PC-9 (cell line): ENCODE data around the gene PDXDC1. TPM values are rescaled to one million over a fixed set of nuclear protein-coding genes. Genes with fewer than 3 reads are reported as not detected.

ENCODE experiments used
- BruUV-seq: library from RNA; stranded (reverse); fragments of 400-500 nt; replicated peaks from 2 replicates; lab custom pipeline; 2021; lab: Mats Ljungman, UMichigan
- CTCF ChIA-PET: fragments of 300-600 bp; sonication (Branson Sonifier 250); formaldehyde crosslinking; loops from one replicate; lab custom pipeline; 2022; ENCODE audit warnings: antibody characterized with exemption; lab: Charles Lee
- POLR2A ChIA-PET: fragments of 300-600 bp; sonication (Branson Sonifier 250); formaldehyde crosslinking; loops from one replicate; lab custom pipeline; 2022; ENCODE audit warnings: antibody characterized with exemption; ENCODE audit not compliant: unreplicated experiment; lab: Charles Lee
- DNase-seq, 2 experiments: peaks; one replicate each; pipeline versions ENCODE4 v3.0.0 to v3.0.0-alpha.2; 2015 to 2022; ENCODE audit warnings: mixed read lengths in 1 of 2
- H2AFZ ChIP-seq: fragments of 200-600 bp; sonication (generic); 2 replicates; pipeline ENCODE4 v1.8.1; 2017; ENCODE audit warnings: antibody characterized with exemption
- H3F3A ChIP-seq: fragments of 200-600 bp; sonication (generic); 2 replicates; pipeline ENCODE4 v1.8.1; 2017; ENCODE audit warnings: antibody characterized with exemption, mild to moderate bottlenecking, low read depth; ENCODE audit not compliant: insufficient read depth
- H3K27ac ChIP-seq: fragments of 200-600 bp; sonication (generic); 2 replicates; pipeline ENCODE4 v1.6.1; 2016; ENCODE audit warnings: mixed run types
- H3K27me3 ChIP-seq: fragments of 200-600 bp; sonication (generic); 2 replicates; pipeline ENCODE4 v1.6.1; 2016; ENCODE audit warnings: low read depth, mixed run types; ENCODE audit not compliant: insufficient read depth
- H3K36me3 ChIP-seq: fragments of 200-600 bp; sonication (generic); 2 replicates; pipeline ENCODE4 v1.6.1; 2016; ENCODE audit warnings: low read depth, mixed run types
- H3K4me1 ChIP-seq: fragments of 200-600 bp; sonication (generic); replicated peaks from 2 replicates; pipeline ENCODE4 v1.6.1; 2016; ENCODE audit warnings: mixed run types; ENCODE audit not compliant: insufficient read depth
- H3K4me2 ChIP-seq: fragments of 200-600 bp; sonication (generic); 2 replicates; pipeline ENCODE4 v1.6.1; 2017; ENCODE audit warnings: mixed run types
- H3K4me3 ChIP-seq: fragments of 200-600 bp; sonication (generic); 2 replicates; pipeline ENCODE4 v1.6.1; 2016; ENCODE audit warnings: mixed run types
- H3K79me2 ChIP-seq: fragments of 200-600 bp; sonication (generic); 2 replicates; pipeline ENCODE4 v1.6.1; 2017; ENCODE audit warnings: low read depth, mixed run types
- H3K9me2 ChIP-seq: fragments of 200-600 bp; sonication (generic); 2 replicates; pipeline ENCODE4 v1.8.1; 2017; ENCODE audit warnings: mild to moderate bottlenecking; ENCODE audit not compliant: insufficient read depth
- H3K9me3 ChIP-seq: fragments of 200-600 bp; sonication (generic); 2 replicates; pipeline ENCODE4 v1.8.1; 2016; ENCODE audit warnings: low read depth; ENCODE audit not compliant: insufficient read depth
- H4K20me1 ChIP-seq: fragments of 200-600 bp; sonication (generic); 2 replicates; pipeline ENCODE4 v1.8.1; 2017; ENCODE audit not compliant: insufficient read depth
- EZH2 ChIP-seq: fragments of 200-600 bp; sonication (generic); IDR thresholded peaks from 2 replicates; pipeline ENCODE4 v1.8.0; 2017; ENCODE audit warnings: antibody characterized with exemption, low read depth
- intact Hi-C: fragments of 100-400 bp; cut with micrococcal nuclease; formaldehyde crosslinking; loops from one replicate; pipeline ENCODE4 v1.10.0; 2022; ENCODE audit not compliant: unreplicated experiment
- total RNA-seq: library from RNA; stranded (reverse); gene quantifications from 2 replicates; pipeline ENCODE4 v1.2.3, GENCODE V29; 2021
- TF ChIP-seq, protein P1 (sequence below): fragments of 200-600 bp; sonication (generic); conservative IDR thresholded peaks from 2 replicates; pipeline ENCODE4 v1.6.1; 2017; ENCODE audit warnings: mixed run types, antibody characterized with exemption, mild to moderate bottlenecking, moderate library complexity

PDXDC1 gene
- total RNA-seq, 1 experiment from 2014 or later = 120 TPM

DNA sequence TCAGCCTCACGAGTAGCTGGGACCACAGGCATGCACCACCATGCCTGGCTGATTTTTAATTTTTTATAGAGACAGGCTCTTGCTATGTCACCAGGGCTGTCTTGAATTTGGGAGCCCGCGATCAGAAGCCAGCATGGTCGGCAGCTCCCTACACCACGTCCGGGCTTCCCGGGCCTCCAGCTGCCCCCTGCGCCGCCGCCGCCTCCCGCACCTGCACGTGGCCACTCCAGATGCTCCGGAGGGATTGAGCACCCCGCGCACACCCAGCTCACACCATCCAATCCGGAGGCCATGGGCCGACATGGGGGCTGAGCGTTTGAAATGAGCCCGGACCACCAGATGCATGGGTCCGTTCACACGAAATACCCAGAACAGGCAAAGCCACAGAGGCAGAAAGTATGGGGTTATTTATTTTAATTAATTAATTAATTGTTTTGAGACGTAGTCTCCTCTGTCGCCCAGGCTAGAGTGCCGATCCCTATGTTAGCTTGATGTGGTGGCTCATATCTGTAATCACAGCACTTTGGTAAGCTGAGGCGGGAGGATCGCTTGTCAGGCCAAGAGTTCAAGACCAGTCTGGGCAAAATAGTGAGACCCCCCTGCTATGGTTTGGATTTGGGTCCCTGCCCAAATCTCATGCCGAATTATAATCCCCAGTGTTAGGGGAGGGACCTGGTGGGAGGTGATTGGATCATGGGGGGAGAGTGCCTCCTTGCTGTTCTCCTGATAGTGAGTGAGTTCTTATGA, 17.1 kb upstream of the PDXDC1 start:
- no peak for DNase-seq
- Histone ChIP-seq H3K4me2 (no peak overlapping the region), H4K20me1 (no peaks in the 10 kb centered on the region), H3K4me1 (no peaks in the 10 kb centered on the region), H2AFZ (no peak overlapping the region), H3F3A (no peaks in the 10 kb centered on the region), H3K27ac (no peak overlapping the region), H3K4me3 (no peak overlapping the region), H3K27me3 (no peaks in the 10 kb centered on the region), H3K9me2 (no peaks in the 10 kb centered on the region), H3K79me2 (no peaks in the 10 kb centered on the region), H3K36me3 (no peaks in the 10 kb centered on the region), H3K9me3 (no peaks in the 10 kb centered on the region)
- ChIA-PET CTCF (no interaction called here), POLR2A (no interaction called here)
- no peak for TF ChIP-seq EZH2
- TF ChIP-seq, protein P1, sequence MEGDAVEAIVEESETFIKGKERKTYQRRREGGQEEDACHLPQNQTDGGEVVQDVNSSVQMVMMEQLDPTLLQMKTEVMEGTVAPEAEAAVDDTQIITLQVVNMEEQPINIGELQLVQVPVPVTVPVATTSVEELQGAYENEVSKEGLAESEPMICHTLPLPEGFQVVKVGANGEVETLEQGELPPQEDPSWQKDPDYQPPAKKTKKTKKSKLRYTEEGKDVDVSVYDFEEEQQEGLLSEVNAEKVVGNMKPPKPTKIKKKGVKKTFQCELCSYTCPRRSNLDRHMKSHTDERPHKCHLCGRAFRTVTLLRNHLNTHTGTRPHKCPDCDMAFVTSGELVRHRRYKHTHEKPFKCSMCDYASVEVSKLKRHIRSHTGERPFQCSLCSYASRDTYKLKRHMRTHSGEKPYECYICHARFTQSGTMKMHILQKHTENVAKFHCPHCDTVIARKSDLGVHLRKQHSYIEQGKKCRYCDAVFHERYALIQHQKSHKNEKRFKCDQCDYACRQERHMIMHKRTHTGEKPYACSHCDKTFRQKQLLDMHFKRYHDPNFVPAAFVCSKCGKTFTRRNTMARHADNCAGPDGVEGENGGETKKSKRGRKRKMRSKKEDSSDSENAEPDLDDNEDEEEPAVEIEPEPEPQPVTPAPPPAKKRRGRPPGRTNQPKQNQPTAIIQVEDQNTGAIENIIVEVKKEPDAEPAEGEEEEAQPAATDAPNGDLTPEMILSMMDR = no peak
- BruUV-seq = no TSS peak
- intact Hi-C loops = no loop called here

DNA sequence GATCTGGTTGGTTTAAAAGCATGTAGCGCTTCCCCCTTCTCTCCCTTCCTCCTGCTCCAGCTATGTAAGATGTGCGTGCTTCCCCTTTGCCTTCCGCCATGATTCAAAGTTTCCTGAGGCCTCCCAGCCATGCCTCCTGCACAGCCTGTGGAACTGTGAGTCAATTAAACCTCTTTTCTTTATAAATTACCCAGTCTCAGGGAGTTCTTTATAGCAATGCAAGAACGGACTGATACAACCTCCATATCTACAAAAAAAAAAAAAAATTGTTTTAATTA, 16.6 kb upstream of the PDXDC1 start:
- TF ChIP-seq, protein P1 = no peak
- TF ChIP-seq EZH2 = no peak
- Histone ChIP-seq H3K9me2 (no peaks in the 10 kb centered on the region), H3K9me3 (no peaks in the 10 kb centered on the region), H3K79me2 (no peaks in the 10 kb centered on the region), H3K4me3 (no peak overlapping the region), H4K20me1 (no peaks in the 10 kb centered on the region), H3K4me1 (no peaks in the 10 kb centered on the region), H2AFZ (no peak overlapping the region), H3K27ac (no peak overlapping the region), H3K4me2 (no peak overlapping the region), H3F3A (no peaks in the 10 kb centered on the region), H3K27me3 (no peaks in the 10 kb centered on the region), H3K36me3 (no peaks in the 10 kb centered on the region)
- ChIA-PET POLR2A (no interaction called here), CTCF (no interaction called here)
- DNase-seq = no peak
- intact Hi-C loops = no loop called here
- no TSS peak for BruUV-seq

GRCh38 chr16:14958970-14959369, 15.9 kb upstream of the PDXDC1 start:
- intact Hi-C loops = no loop called here
- Histone ChIP-seq H3K79me2 (no peaks in the 10 kb centered on the region), H3K4me1 (no peaks in the 10 kb centered on the region), H3F3A (no peaks in the 10 kb centered on the region), H4K20me1 (no peaks in the 10 kb centered on the region), H3K27ac (no peak overlapping the region), H3K4me2 (no peak overlapping the region), H3K4me3 (no peak overlapping the region), H3K36me3 (no peaks in the 10 kb centered on the region), H2AFZ (no peak overlapping the region), H3K27me3 (no peaks in the 10 kb centered on the region), H3K9me3 (no peaks in the 10 kb centered on the region), H3K9me2 (no peaks in the 10 kb centered on the region)
- DNase-seq = no peak
- BruUV-seq = no TSS peak
- ChIA-PET CTCF (no interaction called here), POLR2A (no interaction called here)
- TF ChIP-seq, protein P1 = no peak
- TF ChIP-seq EZH2 = no peak
